GM19193 (cell line): ENCODE measurements around the gene FAM221B.

Experiments
- POLR2A ChIP-seq: IDR thresholded peaks from 4 replicates; pipeline ENCODE4 v1.6.1; 2011; ENCODE audit not compliant: insufficient read depth, insufficient read length; ENCODE audit errors: extremely low read depth

Gene FAM221B, protein sequence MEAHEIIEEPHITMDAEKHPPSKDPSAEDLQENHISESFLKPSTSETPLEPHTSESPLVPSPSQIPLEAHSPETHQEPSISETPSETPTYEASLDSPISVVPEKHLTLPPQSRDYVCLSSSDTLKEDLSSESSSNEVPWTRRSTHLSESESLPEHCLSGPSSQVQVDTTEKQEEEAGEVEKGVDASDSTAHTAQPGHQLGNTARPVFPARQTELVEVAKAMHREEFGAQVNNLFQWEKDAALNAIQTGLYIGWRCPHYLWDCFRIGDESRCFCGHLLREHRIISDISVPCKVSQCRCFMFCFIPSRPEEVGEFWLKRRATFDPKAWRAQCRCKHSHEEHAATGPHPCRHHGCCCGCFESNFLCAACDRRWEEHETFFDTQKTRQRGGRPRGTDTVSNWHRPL

GRCh38 chr9:35828716-35829083 is at the start of gene FAM221B:
FAM221B (minus strand) TSS chr9:35828732; CDS start chr9:35826161, 2,571 bp downstream.
- no peak for TF ChIP-seq POLR2A

DNA sequence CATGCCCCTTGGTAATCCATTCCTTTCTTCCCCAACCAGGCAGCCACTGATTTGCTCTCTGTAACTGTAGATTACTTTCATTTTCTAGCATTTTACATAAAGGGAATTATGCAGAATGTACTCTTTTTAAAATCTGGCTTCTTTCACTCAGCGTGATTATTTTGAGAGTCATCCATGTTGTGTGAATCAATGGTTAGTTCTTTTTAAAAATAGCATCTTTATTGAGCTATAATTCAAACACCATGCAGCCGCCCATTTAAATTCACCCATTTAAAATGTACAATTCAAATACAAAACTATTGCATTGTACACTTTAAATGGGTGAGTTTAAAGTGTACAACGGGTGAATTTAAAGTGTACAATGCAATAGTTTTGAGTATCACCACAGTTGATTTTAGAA is 44.0 kb upstream of the FAM221B start:
- no peak for TF ChIP-seq POLR2A

GRCh38 chr9:35871545-35871944 is 43.0 kb upstream of the FAM221B start:
- no peak for TF ChIP-seq POLR2A

DNA sequence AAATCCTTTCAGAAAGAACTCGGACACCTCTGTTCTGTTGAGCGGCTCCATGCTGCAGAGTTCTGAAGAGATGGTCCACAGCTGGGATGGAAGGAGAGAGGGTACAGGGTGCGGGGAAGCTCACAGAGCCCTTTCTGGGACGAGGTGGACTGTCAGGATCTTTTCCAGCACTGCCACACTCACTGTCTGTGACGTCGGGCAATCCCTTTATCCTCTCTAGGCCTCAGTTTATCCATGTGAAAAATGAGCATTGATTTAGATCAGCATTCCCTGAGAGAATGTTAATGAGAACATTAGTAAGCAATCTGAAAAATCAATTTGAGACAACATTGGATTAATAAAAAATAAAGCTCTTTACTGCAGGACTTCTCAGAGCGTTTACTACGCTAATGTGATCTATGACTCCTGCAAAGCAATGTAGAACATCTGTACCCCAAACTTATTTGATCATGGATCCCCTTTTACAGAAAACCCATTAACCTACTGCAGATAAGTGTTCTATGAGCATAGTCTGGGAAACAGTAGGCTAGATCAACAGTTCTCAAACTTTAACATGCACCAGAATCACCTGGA is 41.9 kb upstream of the FAM221B start, which contains the start of gene OR13J1:
TSS of gene OR13J1 (minus strand) at position 51 of the 573 bp plus-strand sequence. CDS start at position 51, 0 bp downstream.
- no peak for TF ChIP-seq POLR2A

DNA sequence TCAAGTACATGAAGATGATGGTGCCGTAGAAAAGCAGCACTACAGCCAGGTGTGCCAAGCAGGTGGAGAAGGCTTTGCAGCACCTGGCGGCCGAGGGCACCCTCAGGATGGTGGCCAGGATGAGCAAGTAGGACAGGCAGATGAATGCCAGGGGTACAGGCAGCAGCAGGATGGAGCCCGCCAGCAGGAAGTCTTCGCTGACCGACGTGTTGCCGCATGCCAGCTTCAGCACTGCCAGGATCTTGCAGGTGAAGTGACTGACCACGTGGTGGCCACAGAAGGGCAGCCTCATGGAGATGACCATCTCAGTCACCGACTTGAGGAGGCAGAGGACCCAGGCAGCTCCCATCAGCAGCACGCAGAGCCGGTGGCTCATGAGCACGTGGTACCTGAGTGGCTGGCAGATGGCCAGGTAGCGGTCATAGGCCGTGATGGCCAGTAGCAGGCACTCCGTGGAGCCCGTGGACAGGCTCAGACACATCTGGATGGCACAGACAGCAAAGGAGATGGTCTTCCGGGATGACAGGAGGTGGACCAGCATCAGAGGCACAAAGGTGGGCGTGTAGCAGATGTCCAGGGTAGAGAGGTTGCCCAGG is 41.2 kb upstream of the FAM221B start:
- no peak for TF ChIP-seq POLR2A

DNA sequence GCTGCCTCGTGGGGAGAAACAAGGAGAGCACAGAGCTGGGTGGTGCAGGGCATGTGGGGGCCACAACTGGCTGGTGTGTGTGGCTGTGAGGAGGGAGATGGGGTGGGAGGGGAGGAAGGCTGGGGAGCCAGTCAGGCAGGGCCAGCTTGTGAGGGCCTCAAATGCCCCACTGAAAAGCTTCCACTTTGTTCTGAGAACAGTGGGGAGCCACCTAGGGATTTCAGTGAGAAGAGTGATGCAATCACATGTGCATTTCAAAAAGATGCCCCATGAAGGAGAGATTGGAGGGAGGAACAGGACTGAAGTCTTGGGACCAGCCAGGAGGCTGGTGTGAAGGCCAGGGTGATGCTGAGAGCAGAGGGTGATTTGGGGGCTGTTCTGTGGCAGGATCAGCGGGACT is 40.4 kb upstream of the FAM221B start:
- no peak for TF ChIP-seq POLR2A

DNA sequence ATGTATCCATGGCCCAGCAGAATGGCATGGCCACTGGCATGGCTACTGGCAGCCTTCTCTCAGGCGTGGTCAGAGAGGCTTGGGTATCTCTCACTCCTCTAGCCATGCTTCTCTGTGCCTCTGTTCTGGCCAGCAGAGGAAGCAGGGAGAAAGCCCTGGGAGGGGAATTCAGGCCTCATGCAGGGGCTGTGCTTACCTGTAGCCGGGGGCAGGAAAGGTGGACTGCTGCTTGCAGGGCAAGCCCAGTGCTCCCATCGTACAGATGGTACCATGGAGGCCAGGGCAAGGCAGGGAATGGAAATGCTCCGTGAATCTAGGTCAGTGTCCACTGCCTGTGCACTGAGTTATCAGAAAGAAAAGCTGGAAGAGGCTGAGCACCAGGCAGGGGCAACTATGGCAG is 39.0 kb upstream of the FAM221B start:
- TF ChIP-seq POLR2A: no peak

- TF ChIP-seq POLR2A: no peak
Observed at GRCh38 chr9:35864695-35865255, 36.2 kb upstream of the FAM221B start.

DNA sequence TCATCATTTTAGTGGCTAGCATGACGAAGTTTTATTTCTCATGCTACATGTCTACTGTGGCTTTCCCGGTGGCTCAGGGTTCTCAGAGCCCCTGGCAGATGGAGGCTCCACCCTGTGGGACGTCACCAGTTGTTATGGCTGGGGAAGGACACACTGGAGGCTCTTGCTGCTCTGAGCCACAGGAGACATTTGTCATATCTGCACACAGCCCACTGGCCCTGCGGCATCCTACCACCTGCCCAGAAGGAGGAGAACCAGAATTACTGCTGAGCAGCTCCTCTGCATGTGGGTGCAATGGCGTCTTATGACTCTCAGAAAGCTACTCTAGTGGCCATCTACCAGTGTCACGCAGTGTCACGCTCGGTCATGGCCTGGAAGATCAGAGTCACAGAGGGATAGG is 35.1 kb upstream of the FAM221B start:
- TF ChIP-seq POLR2A: no peak

DNA sequence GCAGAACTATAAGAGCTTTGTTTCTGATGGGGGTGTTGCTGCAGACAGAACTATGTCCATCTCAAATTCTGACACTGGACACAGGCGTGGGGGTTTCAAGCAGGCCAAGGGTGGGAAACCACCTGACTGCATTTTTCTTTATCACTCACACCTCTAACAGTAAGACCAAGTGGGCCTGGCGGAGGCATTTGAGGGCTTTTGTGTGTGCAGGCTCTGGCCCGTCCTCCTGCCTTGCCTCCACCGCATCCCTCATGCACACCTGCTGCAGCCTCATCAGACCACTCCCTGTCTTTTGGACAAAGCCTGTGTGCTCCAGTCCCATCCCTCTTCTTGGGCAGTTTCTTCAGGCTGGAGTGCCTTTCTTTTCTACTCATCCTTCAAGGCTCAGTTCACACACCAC is 33.8 kb upstream of the FAM221B start:
- no peak for TF ChIP-seq POLR2A

- no peak for TF ChIP-seq POLR2A
Observed at GRCh38 chr9:35861161-35861897, 32.8 kb upstream of the FAM221B start.

GRCh38 chr9:35859990-35860339 is 31.4 kb upstream of the FAM221B start:
- TF ChIP-seq POLR2A: no peak

GRCh38 chr9:35859310-35859989 is 30.9 kb upstream of the FAM221B start:
- TF ChIP-seq POLR2A: no peak

DNA sequence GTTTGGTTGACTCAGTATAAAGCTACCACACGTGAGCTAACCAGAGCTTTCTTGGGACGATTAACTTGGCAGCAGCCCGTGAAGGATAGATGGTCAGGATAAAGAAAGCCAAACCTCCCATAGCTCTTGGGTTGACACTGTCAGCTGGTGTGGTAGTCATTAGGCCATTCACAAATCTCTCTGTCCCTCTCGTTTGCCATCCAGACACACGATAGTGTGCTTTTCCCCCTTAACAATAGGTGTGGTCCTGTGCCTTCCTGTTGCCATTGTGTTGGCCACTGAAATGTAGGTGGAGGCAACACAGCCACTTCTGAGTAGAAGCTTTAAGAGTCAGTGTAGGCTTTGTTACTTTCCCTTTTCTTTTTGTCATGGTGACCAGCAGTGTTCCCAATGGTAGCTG is 29.9 kb upstream of the FAM221B start:
- no peak for TF ChIP-seq POLR2A
